ENCODE results near the gene AADACL3. TPM values are rescaled to one million over a fixed set of nuclear protein-coding genes. Genes with fewer than 3 reads are reported as not detected.

Gene AADACL3
- total and polyA plus RNA-seq, 9 of the 15 experiments (the other 6 are each of a cell fraction or from before 2014, with no cell fraction given): not detected

GRCh38 chr1:12678820-12679219 is 37.1 kb upstream of the AADACL3 start:
- no peak for TF ChIP-seq MAZ (CRISPR knock-in tag; conservative IDR thresholded peaks at IDR 0.05 in 1 of 2, IDR thresholded peaks at IDR 0.05 in 1 of 2)
- no peak for TF ChIP-seq ILF3 (IDR thresholded peaks at IDR 0.05; ENCODE audit: borderline replicate concordance)
- no peak for TF ChIP-seq MYBL2 (IDR thresholded peaks at IDR 0.05; ENCODE audit: low read depth)
- TF ChIP-seq MYBL2 (CRISPR knock-in tag; IDR thresholded peaks at IDR 0.05; ENCODE audit: borderline replicate concordance): no peak
- no peak for TF ChIP-seq E2F5 (CRISPR knock-in tag; IDR thresholded peaks at IDR 0.05)
- no peak for TF ChIP-seq FOXA3 (CRISPR knock-in tag; conservative IDR thresholded peaks at IDR 0.05 in 1 of 2, IDR thresholded peaks at IDR 0.05 in 1 of 2)
- no peak for TF ChIP-seq MEIS2 (IDR thresholded peaks at IDR 0.05; ENCODE audit: partially characterized antibody)
- TF ChIP-seq POLR2H (tag; IDR thresholded peaks at IDR 0.05; ENCODE audit: low read depth): no peak
- ChIA-PET POLR2A (no interaction called here), CTCF (ENCODE audit: low intra/inter-chr PET ratio) (no interaction called here)
- Histone ChIP-seq H3K79me2 (ENCODE audit: control insufficient read depth, insufficient read depth, low read length) (no peaks in the 10 kb centered on the region), H3K4me3 (no peak overlapping the region), H3K9me3 (replicated peaks; ENCODE audit: control insufficient read depth, insufficient read depth, low read depth, low read length) (no peaks in the 10 kb centered on the region), H3K9me1 (ENCODE audit: control insufficient read depth, insufficient read depth, low read length) (no peaks in the 10 kb centered on the region), H3K27me3 (ENCODE audit: control insufficient read depth in 2 of 2, insufficient read depth in 2 of 2, low read length in 2 of 2) (peaks cover 24 to 28% of the 10 kb centered on the region in 2 experiments; a peak in 4 of 5 replicates), H3K4me2 (ENCODE audit: insufficient read depth, low read length) (no peak overlapping the region), H3K4me1 (replicated peaks in 1 of 2; ENCODE audit: control insufficient read depth in 2 of 2, insufficient read depth in 2 of 2, low read length in 2 of 2) (no peaks in the 10 kb centered on the region), H2AFZ (ENCODE audit: low read depth, low read length) (no peak overlapping the region), H4K20me1 (replicated peaks; ENCODE audit: control insufficient read depth, insufficient read depth, low read length) (no peaks in the 10 kb centered on the region; the same call in 1 of the 2 replicates), H3K9ac (ENCODE audit: insufficient read depth in 1 of 2, low read depth in 2 of 2, low read length in 2 of 2) (no peak overlapping the region), H3K36me3 (ENCODE audit: control insufficient read depth, insufficient read depth, low read length) (no peaks in the 10 kb centered on the region), H3K27ac (ENCODE audit: extremely low read depth, low read depth, low read length) (no peak overlapping the region)
- 2% methylated on average over 3 of the region's 3 CpGs for WGBS (ENCODE audit: insufficient coverage, low coverage, missing lambda C conversion rate)
- in situ Hi-C loops (cut with MboI): loop anchor here (5.0 kb wide), 1 partner anchor 93 kb away; the partner anchor contains the start of gene PRAMEF12
- DNase-seq (ENCODE audit: extremely low read depth in 1 of 4, low spot score in 3 of 4) (no peak), ATAC-seq (no peak), FAIRE-seq (no peak)
- no TSS peak for BruUV-seq (replicated peaks)
- intact Hi-C loops (cut with micrococcal nuclease): no loop called here
